AG04450 (cell line): ENCODE measurements around the gene SOX10. TPM values are rescaled to one million over a fixed set of nuclear protein-coding genes. Genes with fewer than 3 reads are reported as not detected.

Experiments used
- CTCF ChIA-PET: fragments of 300-600, 350-600 bp; formaldehyde crosslinking; extraction: SDS; loops from one replicate; lab custom pipeline; 2022; ENCODE audit warnings: antibody characterized with exemption, inconsistent platforms; lab: Charles Lee
- POLR2A ChIA-PET: fragments of 350-600 bp; formaldehyde crosslinking; extraction: SDS; loops from one replicate; lab custom pipeline; 2021; ENCODE audit warnings: antibody characterized with exemption, inconsistent platforms; lab: Yijun Ruan, JAX
- DNase-seq: peaks from one replicate; pipeline ENCODE4 v3.0.0-alpha.2; 2011; ENCODE audit warnings: low read depth, low spot score
- H3K27ac ChIP-seq: one replicate; pipeline ENCODE4 v1.5.1; 2012; ENCODE audit warnings: low read depth, low read length, control low read depth
- H3K27me3 ChIP-seq: one replicate; pipeline ENCODE4 v1.6.0; 2012; ENCODE audit warnings: low read length; ENCODE audit not compliant: control insufficient read depth, insufficient read depth
- H3K4me3 ChIP-seq: 2 replicates; pipeline ENCODE4 v1.5.1; 2011; ENCODE audit warnings: mild to moderate bottlenecking, low read depth, low read length, control low read depth
- H3K9me3 ChIP-seq: 2 replicates; pipeline ENCODE4 v1.5.1; 2012; ENCODE audit warnings: low read length; ENCODE audit not compliant: control insufficient read depth, insufficient read depth
- CTCF ChIP-seq: IDR thresholded peaks from 2 replicates; pipeline ENCODE4 v1.5.1; 2011; ENCODE audit warnings: low read depth, low read length, control low read depth, inconsistent platforms
- polyA plus RNA-seq: library from polyadenylated mRNA; depleted of rRNA; stranded (reverse); fragments of >200 nt; gene quantifications from 2 replicates; pipeline ENCODE4 v1.2.3, GENCODE V29; 2011

The SOX10 gene
- polyA plus RNA-seq, 1 experiment: not detected

- no peak for TF ChIP-seq CTCF
- Histone ChIP-seq H3K27me3 (peaks cover 23% of the 10 kb centered on the region), H3K4me3 (no peak overlapping the region), H3K9me3 (no peaks in the 10 kb centered on the region), H3K27ac (no peak overlapping the region)
- POLR2A ChIA-PET: no interaction called here
- CTCF ChIA-PET: no interaction called here
- DNase-seq: no peak
Observed at GRCh38 chr22:38026130-38027111, 42.1 kb upstream of the SOX10 start.

DNA sequence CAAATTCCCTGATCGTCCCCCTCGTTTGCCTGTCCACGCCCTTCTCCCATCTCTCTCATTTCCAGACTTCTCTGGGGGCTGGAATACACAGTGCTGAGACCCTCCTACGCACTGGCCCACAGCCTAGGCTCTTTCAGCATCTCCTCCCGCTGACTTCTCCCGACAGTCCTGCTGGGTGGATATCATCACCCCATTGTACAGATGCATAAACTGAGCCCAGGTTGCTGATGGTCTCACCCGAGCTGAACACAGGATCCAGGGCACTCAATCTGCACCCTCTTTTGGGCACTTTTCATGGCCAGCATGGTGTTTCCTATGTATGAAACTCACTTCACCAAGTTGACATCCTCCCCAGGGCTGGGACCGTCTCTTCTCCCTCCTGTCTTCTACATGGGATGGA, 41.2 kb upstream of the SOX10 start:
- CTCF ChIA-PET: no interaction called here
- Histone ChIP-seq H3K27me3 (peaks cover 23% of the 10 kb centered on the region), H3K27ac (no peak overlapping the region), H3K4me3 (no peak overlapping the region), H3K9me3 (no peaks in the 10 kb centered on the region)
- no peak for DNase-seq
- POLR2A ChIA-PET: no interaction called here
- no peak for TF ChIP-seq CTCF

DNA sequence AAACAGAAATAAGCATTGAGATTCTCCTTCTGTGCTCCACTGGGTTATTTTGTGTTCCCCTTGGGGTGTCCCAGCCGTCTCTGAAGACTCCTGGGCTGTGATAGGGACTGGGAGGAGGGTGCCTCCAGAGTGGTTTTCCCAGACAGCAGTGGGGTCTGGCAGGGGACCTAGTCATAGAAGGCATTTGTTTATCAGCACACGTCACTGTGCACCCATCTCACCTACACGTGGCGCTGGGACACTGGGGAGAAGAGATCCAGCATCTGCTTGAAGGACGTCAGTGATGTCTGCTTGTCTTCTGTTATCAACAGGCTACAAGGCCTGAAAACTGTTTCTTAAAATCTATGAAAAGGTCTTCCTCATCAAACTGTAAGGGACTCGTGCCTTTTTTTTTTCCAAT, 38.7 kb upstream of the SOX10 start:
- ChIA-PET CTCF (no interaction called here), POLR2A (interaction anchor here (0.7 kb wide), 1 partner anchor 9 kb away, joined by 6 read pairs; no protein-coding TSS in a partner anchor)
- TF ChIP-seq CTCF: no peak
- H3K27ac ChIP-seq: no peak overlapping the region
- peaks cover 23% of the 10 kb centered on the region for H3K27me3 ChIP-seq
- H3K9me3 ChIP-seq: no peaks in the 10 kb centered on the region
- no peak overlapping the region for H3K4me3 ChIP-seq
- DNase-seq: no peak

DNA sequence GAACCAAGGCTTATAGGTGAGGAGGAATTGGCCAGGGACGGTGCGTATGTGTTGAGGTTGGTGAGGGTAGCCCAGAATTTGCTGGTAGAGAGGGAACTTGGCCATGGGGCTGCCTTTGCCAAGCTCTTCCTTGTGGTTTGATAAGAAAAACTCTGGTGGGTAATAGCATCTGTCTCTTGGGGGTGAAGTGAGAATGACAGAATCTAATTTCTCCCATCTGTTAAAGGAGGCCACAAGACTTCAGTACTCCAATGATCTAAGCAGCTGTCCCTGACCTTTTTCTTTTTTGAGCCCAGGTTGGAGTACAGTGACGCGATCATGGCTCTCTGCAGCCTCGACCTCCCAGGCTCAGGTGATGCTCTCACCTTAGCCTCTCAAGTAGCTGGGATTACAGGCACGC, 36.9 kb upstream of the SOX10 start:
- H3K27ac ChIP-seq: no peak overlapping the region

More for the DNA sequence above, 36.9 kb upstream of the SOX10 start:
- no peak for DNase-seq
- H3K27me3 ChIP-seq: peaks cover 18% of the 10 kb centered on the region
- CTCF ChIA-PET: interaction anchor here (0.6 kb wide), 1 partner anchor 204 kb away, joined by 3 read pairs; no protein-coding TSS in a partner anchor
- no peak for TF ChIP-seq CTCF
- H3K9me3 ChIP-seq: no peaks in the 10 kb centered on the region
- POLR2A ChIA-PET: no interaction called here
- H3K4me3 ChIP-seq: no peak overlapping the region
